Calu3 (cell line): ENCODE measurements around the gene CIB4. TPM values are rescaled to one million over a fixed set of nuclear protein-coding genes. Genes with fewer than 3 reads are reported as not detected.

Source experiments
- BruUV-seq: library from RNA; stranded (reverse); fragments of 400-500 nt; replicated peaks from 2 replicates; lab custom pipeline; 2021; lab: Mats Ljungman, UMichigan
- CTCF ChIA-PET: fragments of 300-600 bp; sonication (Branson Sonifier 250); formaldehyde crosslinking; loops from one replicate; lab custom pipeline; 2022; ENCODE audit warnings: antibody characterized with exemption; lab: Charles Lee
- DNase-seq: peaks from one replicate; pipeline ENCODE4 v3.0.0; 2022
- H3K27ac Mint-ChIP-seq: one replicate; pipeline ENCODE4 v1.8.0; 2022; ENCODE audit warnings: mixed read lengths; ENCODE audit not compliant: unreplicated experiment
- H3K27me3 Mint-ChIP-seq: one replicate; pipeline ENCODE4 v1.8.0; 2022; ENCODE audit warnings: mixed read lengths; ENCODE audit not compliant: unreplicated experiment
- H3K36me3 Mint-ChIP-seq: one replicate; pipeline ENCODE4 v1.8.0; 2022; ENCODE audit warnings: mild to moderate bottlenecking, moderate library complexity, mixed read lengths; ENCODE audit not compliant: insufficient read depth, unreplicated experiment
- H3K4me1 Mint-ChIP-seq: one replicate; pipeline ENCODE4 v1.8.0; 2022; ENCODE audit warnings: mild to moderate bottlenecking, low read depth, mixed read lengths; ENCODE audit not compliant: unreplicated experiment
- H3K4me3 Mint-ChIP-seq: one replicate; pipeline ENCODE4 v1.8.0; 2022; ENCODE audit warnings: mild to moderate bottlenecking, low read depth, moderate library complexity, mixed read lengths; ENCODE audit not compliant: unreplicated experiment
- H3K9me3 Mint-ChIP-seq: one replicate; pipeline ENCODE4 v1.8.0; 2022; ENCODE audit warnings: low read depth, mixed read lengths; ENCODE audit not compliant: unreplicated experiment
- intact Hi-C: fragments of 100-400 bp; cut with micrococcal nuclease; formaldehyde crosslinking; loops from one replicate; pipeline ENCODE4 v1.10.0; 2022; ENCODE audit not compliant: unreplicated experiment
- total RNA-seq: library from RNA; stranded (reverse); gene quantifications from 2 replicates; pipeline ENCODE4 v1.2.3, GENCODE V29; 2022
- TF ChIP-seq, protein P1 (sequence below): fragments of 200-600 bp; IDR thresholded peaks from one replicate; pipeline ENCODE4 v1.8.0; 2022; ENCODE audit warnings: antibody characterized with exemption; ENCODE audit not compliant: unreplicated experiment

The CIB4 gene
- total RNA-seq, 1 experiment from 2014 or later, result not detected

DNA sequence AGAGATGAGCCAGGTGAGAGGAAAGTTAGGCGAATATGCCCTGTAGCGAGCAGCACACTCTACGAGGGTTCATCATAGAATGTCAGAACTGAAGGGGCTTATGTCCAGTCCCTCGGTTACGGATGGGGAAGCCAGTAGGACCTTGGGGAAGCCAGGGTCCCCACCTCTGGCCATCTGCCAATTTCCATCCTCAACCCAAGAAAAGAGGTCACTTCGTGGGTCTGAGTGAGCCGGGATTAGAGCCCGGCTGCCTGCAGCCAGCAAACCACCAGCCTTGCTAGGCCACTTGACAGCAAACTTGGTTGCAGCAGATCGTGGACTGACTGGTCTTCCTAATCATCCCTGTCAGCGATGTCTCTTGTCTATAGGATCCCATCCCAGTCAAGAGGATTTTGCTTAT is 11.4 kb downstream of the CIB4 start:
- no peak overlapping the region for H3K27ac Mint-ChIP-seq
- no peaks in the 10 kb centered on the region for H3K9me3 Mint-ChIP-seq
- H3K36me3 Mint-ChIP-seq, result no peaks in the 10 kb centered on the region
- H3K4me3 Mint-ChIP-seq, result no peak overlapping the region
- CTCF ChIA-PET, result no interaction called here
- TF ChIP-seq, protein P1, sequence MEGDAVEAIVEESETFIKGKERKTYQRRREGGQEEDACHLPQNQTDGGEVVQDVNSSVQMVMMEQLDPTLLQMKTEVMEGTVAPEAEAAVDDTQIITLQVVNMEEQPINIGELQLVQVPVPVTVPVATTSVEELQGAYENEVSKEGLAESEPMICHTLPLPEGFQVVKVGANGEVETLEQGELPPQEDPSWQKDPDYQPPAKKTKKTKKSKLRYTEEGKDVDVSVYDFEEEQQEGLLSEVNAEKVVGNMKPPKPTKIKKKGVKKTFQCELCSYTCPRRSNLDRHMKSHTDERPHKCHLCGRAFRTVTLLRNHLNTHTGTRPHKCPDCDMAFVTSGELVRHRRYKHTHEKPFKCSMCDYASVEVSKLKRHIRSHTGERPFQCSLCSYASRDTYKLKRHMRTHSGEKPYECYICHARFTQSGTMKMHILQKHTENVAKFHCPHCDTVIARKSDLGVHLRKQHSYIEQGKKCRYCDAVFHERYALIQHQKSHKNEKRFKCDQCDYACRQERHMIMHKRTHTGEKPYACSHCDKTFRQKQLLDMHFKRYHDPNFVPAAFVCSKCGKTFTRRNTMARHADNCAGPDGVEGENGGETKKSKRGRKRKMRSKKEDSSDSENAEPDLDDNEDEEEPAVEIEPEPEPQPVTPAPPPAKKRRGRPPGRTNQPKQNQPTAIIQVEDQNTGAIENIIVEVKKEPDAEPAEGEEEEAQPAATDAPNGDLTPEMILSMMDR, result no peak
- DNase-seq, result no peak
- peaks cover 15% of the 10 kb centered on the region for H3K4me1 Mint-ChIP-seq
- BruUV-seq, result no TSS peak
- intact Hi-C loops, result no loop called here
- H3K27me3 Mint-ChIP-seq, result peaks cover 14% of the 10 kb centered on the region

GRCh38 chr2:26629346-26629630 is 11.9 kb downstream of the CIB4 start:
- TF ChIP-seq, protein P1, result no peak
- DNase-seq, result no peak
- no peaks in the 10 kb centered on the region for H3K36me3 Mint-ChIP-seq
- no peak overlapping the region for H3K4me3 Mint-ChIP-seq
- H3K27me3 Mint-ChIP-seq, result peaks cover 14% of the 10 kb centered on the region
- CTCF ChIA-PET, result no interaction called here
- no TSS peak for BruUV-seq
- H3K27ac Mint-ChIP-seq, result no peak overlapping the region
- intact Hi-C loops, result no loop called here
- peaks cover 15% of the 10 kb centered on the region for H3K4me1 Mint-ChIP-seq
- no peaks in the 10 kb centered on the region for H3K9me3 Mint-ChIP-seq

- H3K36me3 Mint-ChIP-seq, result no peaks in the 10 kb centered on the region
- BruUV-seq, result no TSS peak
- H3K27ac Mint-ChIP-seq, result no peak overlapping the region
- TF ChIP-seq, protein P1, result no peak
- H3K9me3 Mint-ChIP-seq, result no peaks in the 10 kb centered on the region
- CTCF ChIA-PET, result interaction anchor here (0.6 kb wide), 1 partner anchor 173 kb away, joined by 6 read pairs; no protein-coding TSS in a partner anchor
- intact Hi-C loops, result no loop called here
- no peak overlapping the region for H3K4me3 Mint-ChIP-seq
- no peak for DNase-seq
- H3K27me3 Mint-ChIP-seq, result peaks cover 14% of the 10 kb centered on the region
- peaks cover 15% of the 10 kb centered on the region for H3K4me1 Mint-ChIP-seq
These were observed 12.4 kb downstream of the CIB4 start for GRCh38 chr2:26628561-26629345.

- intact Hi-C loops, result no loop called here
- H3K4me3 Mint-ChIP-seq, result no peak overlapping the region
These were observed 13.6 kb downstream of the CIB4 start for GRCh38 chr2:26627350-26628105.

More at GRCh38 chr2:26627350-26628105, 13.6 kb downstream of the CIB4 start:
- H3K27me3 Mint-ChIP-seq, result peaks cover 14% of the 10 kb centered on the region
- TF ChIP-seq, protein P1, result no peak
- no TSS peak for BruUV-seq
- H3K9me3 Mint-ChIP-seq, result no peaks in the 10 kb centered on the region
- H3K4me1 Mint-ChIP-seq, result peaks cover 15% of the 10 kb centered on the region
- no peak overlapping the region for H3K27ac Mint-ChIP-seq
- no peaks in the 10 kb centered on the region for H3K36me3 Mint-ChIP-seq
- CTCF ChIA-PET, result interaction anchor here (0.6 kb wide), 1 partner anchor 19 kb away, joined by 3 read pairs; no protein-coding TSS in a partner anchor
- DNase-seq, result no peak
